Panc1 (cell line): ENCODE data around the gene ASCC2. TPM values are rescaled to one million over a fixed set of nuclear protein-coding genes. Genes with fewer than 3 reads are reported as not detected.

Experiments used
- ATAC-seq: fragments of 200-7000 bp; cut with Tn5 transposase; 2 replicates; pipeline ENCODE4 v1.9.1; 2020; ENCODE audit warnings: mild to moderate bottlenecking, moderate library complexity
- BruUV-seq: library from RNA; stranded (reverse); fragments of 400-500 nt; replicated peaks from 2 replicates; lab custom pipeline; 2021; lab: Mats Ljungman, UMichigan
- CTCF ChIA-PET: fragments of 300-600 bp; sonication (Branson Sonifier 250); formaldehyde crosslinking; loops from one replicate; lab custom pipeline; 2022; ENCODE audit warnings: antibody characterized with exemption; lab: Charles Lee
- POLR2A ChIA-PET: fragments of 300-600 bp; sonication (Branson Sonifier 250); formaldehyde crosslinking; loops from one replicate; lab custom pipeline; 2022; ENCODE audit warnings: antibody characterized with exemption; lab: Charles Lee
- DNase-seq: peaks from one replicate; pipeline ENCODE4 v3.0.0-alpha.2; 2010; ENCODE audit warnings: low read depth, low spot score
- H3K27ac ChIP-seq: 2 replicates; pipeline ENCODE4 v1.5.1; 2011; ENCODE audit warnings: mild to moderate bottlenecking, low read length, inconsistent platforms
- H3K27me3 ChIP-seq: fragments of 200-500 bp; sonication (Bioruptor generic); 2 replicates; pipeline ENCODE4 v1.6.0; 2014; ENCODE audit warnings: low read length, inconsistent platforms; ENCODE audit not compliant: control insufficient read depth, insufficient read depth
- H3K36me3 ChIP-seq: fragments of 200-500 bp; sonication (Bioruptor generic); 2 replicates; pipeline ENCODE4 v1.5.1; 2014; ENCODE audit warnings: inconsistent platforms, mild to moderate bottlenecking, low read length, moderate library complexity; ENCODE audit not compliant: control insufficient read depth, insufficient read depth
- H3K4me1 ChIP-seq: 2 replicates; pipeline ENCODE4 v1.5.1; 2011; ENCODE audit warnings: inconsistent platforms, mild to moderate bottlenecking, low read length, moderate library complexity; ENCODE audit not compliant: control insufficient read depth, insufficient read depth
- H3K4me3 ChIP-seq, 2 experiments: 2 replicates each; pipeline ENCODE4 v1.5.1; 2011 to 2012; ENCODE audit warnings: low read depth in 2 of 2, low read length in 2 of 2, mild to moderate bottlenecking in 2 of 2, inconsistent platforms in 1 of 2, moderate library complexity in 1 of 2
- H3K9me3 ChIP-seq: fragments of 200-500 bp; sonication (Bioruptor generic); 2 replicates; pipeline ENCODE4 v1.5.1; 2014; ENCODE audit warnings: low read depth, mild to moderate bottlenecking, inconsistent platforms, low read length, moderate library complexity; ENCODE audit not compliant: control insufficient read depth, insufficient read depth
- POLR2AphosphoS5 ChIP-seq: IDR thresholded peaks from 2 replicates; pipeline ENCODE4 v1.6.1; 2012; ENCODE audit warnings: mild to moderate bottlenecking, low read depth, low read length, moderate library complexity
- SIN3A ChIP-seq: IDR thresholded peaks from 2 replicates; pipeline ENCODE4 v1.6.1; 2012; ENCODE audit warnings: low read depth, mild to moderate bottlenecking, low read length, moderate library complexity, borderline replicate concordance; ENCODE audit not compliant: insufficient read depth
- TCF7L2 ChIP-seq: IDR thresholded peaks from 2 replicates; pipeline ENCODE4 v1.6.1; 2011; ENCODE audit warnings: mild to moderate bottlenecking, low read depth, low read length, inconsistent platforms
- in situ Hi-C: cut with HindIII; loops from 2 replicates; pipeline ENCODE4 v1.10.0; 2016; ENCODE audit warnings: low sequenced_read_pairs, low pct_unique_long_range_greater_than_20kb
- intact Hi-C: fragments of 100-400 bp; cut with micrococcal nuclease; formaldehyde crosslinking; loops from one replicate; pipeline ENCODE4 v1.10.0; 2022; ENCODE audit not compliant: unreplicated experiment
- total RNA-seq: library from RNA; stranded (reverse); gene quantifications from one replicate; pipeline ENCODE4 v1.2.1, GENCODE V29; 2021; ENCODE audit not compliant: unreplicated experiment
- TF ChIP-seq, protein P1 (sequence below): fragments of 450-650 bp; IDR thresholded peaks from 2 replicates; pipeline ENCODE4 v1.5.1; 2017; ENCODE audit warnings: mild to moderate bottlenecking
- TF ChIP-seq, protein P2 (sequence below), 2 experiments: IDR thresholded peaks; 2 replicates each; pipeline ENCODE4 v1.6.1; 2011 to 2012; ENCODE audit warnings: low read depth in 2 of 2, control low read depth in 1 of 2, low read length in 1 of 2, mild to moderate bottlenecking in 1 of 2, moderate library complexity in 1 of 2; ENCODE audit not compliant: insufficient read depth in 1 of 2

ASCC2 gene
- total RNA-seq, 1 experiment from 2014 or later = 52.0 TPM

DNA sequence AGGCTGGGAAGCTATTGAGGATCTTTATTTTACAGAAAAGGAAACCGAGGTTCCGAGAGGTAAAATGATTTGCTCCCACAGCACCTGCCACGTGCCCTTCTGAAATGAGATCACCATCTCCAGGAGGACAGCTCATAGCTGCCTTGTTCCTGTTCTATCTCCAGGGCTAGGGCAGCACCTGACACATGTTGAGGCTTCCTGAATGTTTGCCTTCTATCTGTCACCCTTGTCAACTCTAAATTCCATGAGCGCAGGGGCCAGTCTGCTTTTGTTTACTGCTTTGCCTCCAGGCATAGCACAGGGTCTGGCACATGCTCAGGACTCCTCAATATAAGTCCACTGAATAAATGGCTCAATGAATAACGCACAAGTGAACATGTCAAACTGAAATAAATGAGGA, 24.1 kb downstream of the ASCC2 start:
- intact Hi-C loops (no loop called here), in situ Hi-C loops (no loop called here)
- Histone ChIP-seq H3K27ac (no peak overlapping the region), H3K9me3 (no peaks in the 10 kb centered on the region), H3K4me1 (no peaks in the 10 kb centered on the region), H3K36me3 (peaks cover 4% of the 10 kb centered on the region), H3K4me3 (no peak overlapping the region), H3K27me3 (no peaks in the 10 kb centered on the region)
- ChIA-PET CTCF (no interaction called here), POLR2A (no interaction called here)
- DNase-seq (no peak), ATAC-seq (no peak)
- TF ChIP-seq POLR2AphosphoS5 = no peak
- TF ChIP-seq, protein P1, sequence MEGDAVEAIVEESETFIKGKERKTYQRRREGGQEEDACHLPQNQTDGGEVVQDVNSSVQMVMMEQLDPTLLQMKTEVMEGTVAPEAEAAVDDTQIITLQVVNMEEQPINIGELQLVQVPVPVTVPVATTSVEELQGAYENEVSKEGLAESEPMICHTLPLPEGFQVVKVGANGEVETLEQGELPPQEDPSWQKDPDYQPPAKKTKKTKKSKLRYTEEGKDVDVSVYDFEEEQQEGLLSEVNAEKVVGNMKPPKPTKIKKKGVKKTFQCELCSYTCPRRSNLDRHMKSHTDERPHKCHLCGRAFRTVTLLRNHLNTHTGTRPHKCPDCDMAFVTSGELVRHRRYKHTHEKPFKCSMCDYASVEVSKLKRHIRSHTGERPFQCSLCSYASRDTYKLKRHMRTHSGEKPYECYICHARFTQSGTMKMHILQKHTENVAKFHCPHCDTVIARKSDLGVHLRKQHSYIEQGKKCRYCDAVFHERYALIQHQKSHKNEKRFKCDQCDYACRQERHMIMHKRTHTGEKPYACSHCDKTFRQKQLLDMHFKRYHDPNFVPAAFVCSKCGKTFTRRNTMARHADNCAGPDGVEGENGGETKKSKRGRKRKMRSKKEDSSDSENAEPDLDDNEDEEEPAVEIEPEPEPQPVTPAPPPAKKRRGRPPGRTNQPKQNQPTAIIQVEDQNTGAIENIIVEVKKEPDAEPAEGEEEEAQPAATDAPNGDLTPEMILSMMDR = no peak
- no peak for TF ChIP-seq TCF7L2
- TF ChIP-seq SIN3A = no peak
- TF ChIP-seq, protein P2, sequence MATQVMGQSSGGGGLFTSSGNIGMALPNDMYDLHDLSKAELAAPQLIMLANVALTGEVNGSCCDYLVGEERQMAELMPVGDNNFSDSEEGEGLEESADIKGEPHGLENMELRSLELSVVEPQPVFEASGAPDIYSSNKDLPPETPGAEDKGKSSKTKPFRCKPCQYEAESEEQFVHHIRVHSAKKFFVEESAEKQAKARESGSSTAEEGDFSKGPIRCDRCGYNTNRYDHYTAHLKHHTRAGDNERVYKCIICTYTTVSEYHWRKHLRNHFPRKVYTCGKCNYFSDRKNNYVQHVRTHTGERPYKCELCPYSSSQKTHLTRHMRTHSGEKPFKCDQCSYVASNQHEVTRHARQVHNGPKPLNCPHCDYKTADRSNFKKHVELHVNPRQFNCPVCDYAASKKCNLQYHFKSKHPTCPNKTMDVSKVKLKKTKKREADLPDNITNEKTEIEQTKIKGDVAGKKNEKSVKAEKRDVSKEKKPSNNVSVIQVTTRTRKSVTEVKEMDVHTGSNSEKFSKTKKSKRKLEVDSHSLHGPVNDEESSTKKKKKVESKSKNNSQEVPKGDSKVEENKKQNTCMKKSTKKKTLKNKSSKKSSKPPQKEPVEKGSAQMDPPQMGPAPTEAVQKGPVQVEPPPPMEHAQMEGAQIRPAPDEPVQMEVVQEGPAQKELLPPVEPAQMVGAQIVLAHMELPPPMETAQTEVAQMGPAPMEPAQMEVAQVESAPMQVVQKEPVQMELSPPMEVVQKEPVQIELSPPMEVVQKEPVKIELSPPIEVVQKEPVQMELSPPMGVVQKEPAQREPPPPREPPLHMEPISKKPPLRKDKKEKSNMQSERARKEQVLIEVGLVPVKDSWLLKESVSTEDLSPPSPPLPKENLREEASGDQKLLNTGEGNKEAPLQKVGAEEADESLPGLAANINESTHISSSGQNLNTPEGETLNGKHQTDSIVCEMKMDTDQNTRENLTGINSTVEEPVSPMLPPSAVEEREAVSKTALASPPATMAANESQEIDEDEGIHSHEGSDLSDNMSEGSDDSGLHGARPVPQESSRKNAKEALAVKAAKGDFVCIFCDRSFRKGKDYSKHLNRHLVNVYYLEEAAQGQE (IDR thresholded peaks at IDR 0.05; ENCODE audit: insufficient read depth in 1 of 2, low read depth in 2 of 2, low read length in 1 of 2) = no peak
- BruUV-seq = no TSS peak

GRCh38 chr22:29813563-29813962, 24.5 kb downstream of the ASCC2 start:
- H3K36me3 ChIP-seq = peaks cover 4% of the 10 kb centered on the region
- no peak overlapping the region for H3K27ac ChIP-seq
- BruUV-seq = no TSS peak
- POLR2A ChIA-PET = no interaction called here
- intact Hi-C loops (no loop called here), in situ Hi-C loops (no loop called here)
- H3K4me1 ChIP-seq = no peaks in the 10 kb centered on the region
- CTCF ChIA-PET = no interaction called here
- DNase-seq (no peak), ATAC-seq (peak; percentile 68; the same call in 1 of the 2 replicates)
- no peak for TF ChIP-seq TCF7L2
- TF ChIP-seq, protein P2 (IDR thresholded peaks at IDR 0.05; ENCODE audit: insufficient read depth in 1 of 2, low read depth in 2 of 2, low read length in 1 of 2) = no peak
- TF ChIP-seq, protein P1 = no peak; the same call in 1 of the 2 replicates
- TF ChIP-seq POLR2AphosphoS5 = no peak
- no peak for TF ChIP-seq SIN3A
- no peaks in the 10 kb centered on the region for H3K27me3 ChIP-seq
- H3K4me3 ChIP-seq = no peak overlapping the region
- no peaks in the 10 kb centered on the region for H3K9me3 ChIP-seq
